Measurements from ENCODE around the gene NDUFA12. TPM values are rescaled to one million over a fixed set of nuclear protein-coding genes. Genes with fewer than 3 reads are reported as not detected.

Gene NDUFA12
- total and polyA plus RNA-seq, 2 of the 13 experiments (the other 11 are each of a cell fraction or from before 2014, with no cell fraction given) = 101 to 173 TPM

- TF ChIP-seq FIP1L1 (IDR thresholded peaks at IDR 0.05; ENCODE audit: borderline replicate concordance, insufficient read depth, low read depth, low read length) (no peak), ZNF501 (CRISPR knock-in tag; IDR thresholded peaks at IDR 0.05) (peak; percentile 90), SRSF1 (optimal IDR thresholded peaks at IDR 0.05; ENCODE audit: low read depth, low read length) (peak; percentile 79), MXD1 (CRISPR knock-in tag; IDR thresholded peaks at IDR 0.05) (peak; percentile 76), ATF7-NPFF (CRISPR knock-in tag; IDR thresholded peaks at IDR 0.05; ENCODE audit: low read depth) (0 out of 2 replicates have a peak, but pooled peaks have one; percentile 66), ZNF790 (CRISPR knock-in tag; IDR thresholded peaks at IDR 0.05; ENCODE audit: borderline replicate concordance) (peak; percentile 71; the same call in 1 of the 2 replicates), ZNF605 (CRISPR knock-in tag; IDR thresholded peaks at IDR 0.05) (peak; percentile 95), ZNF589 (CRISPR knock-in tag; conservative IDR thresholded peaks at IDR 0.05) (no peak), AGO2 (optimal IDR thresholded peaks at IDR 0.05; ENCODE audit: low read depth, low read length) (no peak), FOSL1 (CRISPR knock-in tag; IDR thresholded peaks at IDR 0.05; ENCODE audit: borderline replicate concordance) (no peak), ZNF549 (CRISPR knock-in tag; IDR thresholded peaks at IDR 0.05) (no peak), ZMAT3 (CRISPR knock-in tag; conservative IDR thresholded peaks at IDR 0.05) (peak; percentile 86; the same call in 1 of the 2 replicates), MAFK (conservative IDR thresholded peaks at IDR 0.05 in 1 of 2, IDR thresholded peaks at IDR 0.05 in 1 of 2; ENCODE audit: low read length in 2 of 2) (no peak), ISX (CRISPR knock-in tag; conservative IDR thresholded peaks at IDR 0.05) (0 out of 2 replicates have a peak, but pooled peaks have one; percentile 32), ZSCAN25 (CRISPR knock-in tag; IDR thresholded peaks at IDR 0.05) (peak; percentile 40; the same call in 1 of the 2 replicates), ZNF101 (CRISPR knock-in tag; IDR thresholded peaks at IDR 0.05; ENCODE audit: borderline replicate concordance, low read depth) (no peak), THAP11 (CRISPR knock-in tag; IDR thresholded peaks at IDR 0.05) (peak; percentile 93), RAD51 (IDR thresholded peaks at IDR 0.05; ENCODE audit: borderline replicate concordance) (no peak), ZNF441 (CRISPR knock-in tag; IDR thresholded peaks at IDR 0.05; ENCODE audit: borderline replicate concordance) (peak; percentile 67), ZFAT (CRISPR knock-in tag; conservative IDR thresholded peaks at IDR 0.05) (no peak)
- TF ChIP-seq, protein P1, sequence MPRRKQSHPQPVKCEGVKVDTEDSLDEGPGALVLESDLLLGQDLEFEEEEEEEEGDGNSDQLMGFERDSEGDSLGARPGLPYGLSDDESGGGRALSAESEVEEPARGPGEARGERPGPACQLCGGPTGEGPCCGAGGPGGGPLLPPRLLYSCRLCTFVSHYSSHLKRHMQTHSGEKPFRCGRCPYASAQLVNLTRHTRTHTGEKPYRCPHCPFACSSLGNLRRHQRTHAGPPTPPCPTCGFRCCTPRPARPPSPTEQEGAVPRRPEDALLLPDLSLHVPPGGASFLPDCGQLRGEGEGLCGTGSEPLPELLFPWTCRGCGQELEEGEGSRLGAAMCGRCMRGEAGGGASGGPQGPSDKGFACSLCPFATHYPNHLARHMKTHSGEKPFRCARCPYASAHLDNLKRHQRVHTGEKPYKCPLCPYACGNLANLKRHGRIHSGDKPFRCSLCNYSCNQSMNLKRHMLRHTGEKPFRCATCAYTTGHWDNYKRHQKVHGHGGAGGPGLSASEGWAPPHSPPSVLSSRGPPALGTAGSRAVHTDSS (CRISPR knock-in tag; conservative IDR thresholded peaks at IDR 0.05) = no peak
- TF ChIP-seq, protein P2, sequence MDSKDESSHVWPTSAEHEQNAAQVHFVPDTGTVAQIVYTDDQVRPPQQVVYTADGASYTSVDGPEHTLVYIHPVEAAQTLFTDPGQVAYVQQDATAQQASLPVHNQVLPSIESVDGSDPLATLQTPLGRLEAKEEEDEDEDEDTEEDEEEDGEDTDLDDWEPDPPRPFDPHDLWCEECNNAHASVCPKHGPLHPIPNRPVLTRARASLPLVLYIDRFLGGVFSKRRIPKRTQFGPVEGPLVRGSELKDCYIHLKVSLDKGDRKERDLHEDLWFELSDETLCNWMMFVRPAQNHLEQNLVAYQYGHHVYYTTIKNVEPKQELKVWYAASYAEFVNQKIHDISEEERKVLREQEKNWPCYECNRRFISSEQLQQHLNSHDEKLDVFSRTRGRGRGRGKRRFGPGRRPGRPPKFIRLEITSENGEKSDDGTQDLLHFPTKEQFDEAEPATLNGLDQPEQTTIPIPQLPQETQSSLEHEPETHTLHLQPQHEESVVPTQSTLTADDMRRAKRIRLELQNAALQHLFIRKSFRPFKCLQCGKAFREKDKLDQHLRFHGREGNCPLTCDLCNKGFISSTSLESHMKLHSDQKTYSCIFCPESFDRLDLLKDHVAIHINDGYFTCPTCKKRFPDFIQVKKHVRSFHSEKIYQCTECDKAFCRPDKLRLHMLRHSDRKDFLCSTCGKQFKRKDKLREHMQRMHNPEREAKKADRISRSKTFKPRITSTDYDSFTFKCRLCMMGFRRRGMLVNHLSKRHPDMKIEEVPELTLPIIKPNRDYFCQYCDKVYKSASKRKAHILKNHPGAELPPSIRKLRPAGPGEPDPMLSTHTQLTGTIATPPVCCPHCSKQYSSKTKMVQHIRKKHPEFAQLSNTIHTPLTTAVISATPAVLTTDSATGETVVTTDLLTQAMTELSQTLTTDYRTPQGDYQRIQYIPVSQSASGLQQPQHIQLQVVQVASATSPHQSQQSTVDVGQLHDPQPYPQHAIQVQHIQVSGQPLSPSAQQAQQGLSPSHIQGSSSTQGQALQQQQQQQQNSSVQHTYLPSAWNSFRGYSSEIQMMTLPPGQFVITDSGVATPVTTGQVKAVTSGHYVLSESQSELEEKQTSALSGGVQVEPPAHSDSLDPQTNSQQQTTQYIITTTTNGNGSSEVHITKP (CRISPR knock-in tag; IDR thresholded peaks at IDR 0.05; ENCODE audit: low read depth) = peak; percentile 67; the same call in 1 of the 2 replicates
- TF ChIP-seq, protein P3, sequence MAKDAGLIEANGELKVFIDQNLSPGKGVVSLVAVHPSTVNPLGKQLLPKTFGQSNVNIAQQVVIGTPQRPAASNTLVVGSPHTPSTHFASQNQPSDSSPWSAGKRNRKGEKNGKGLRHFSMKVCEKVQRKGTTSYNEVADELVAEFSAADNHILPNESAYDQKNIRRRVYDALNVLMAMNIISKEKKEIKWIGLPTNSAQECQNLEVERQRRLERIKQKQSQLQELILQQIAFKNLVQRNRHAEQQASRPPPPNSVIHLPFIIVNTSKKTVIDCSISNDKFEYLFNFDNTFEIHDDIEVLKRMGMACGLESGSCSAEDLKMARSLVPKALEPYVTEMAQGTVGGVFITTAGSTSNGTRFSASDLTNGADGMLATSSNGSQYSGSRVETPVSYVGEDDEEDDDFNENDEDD (CRISPR knock-in tag; IDR thresholded peaks at IDR 0.05; ENCODE audit: borderline replicate concordance) = peak; percentile 68; the same call in 1 of the 2 replicates
Measured at GRCh38 chr12:95003213-95003920, at the start of gene NDUFA12 (continued).
